HG03521 (cell line): ENCODE measurements around the gene NTRK3.

Experiments
- ATAC-seq: cut with Tn5 transposase; IDR thresholded peaks from one replicate; pipeline ENCODE4 v1.9.1; 2021; ENCODE audit warnings: mild to moderate bottlenecking, moderate library complexity; ENCODE audit not compliant: unreplicated experiment

Gene NTRK3

DNA sequence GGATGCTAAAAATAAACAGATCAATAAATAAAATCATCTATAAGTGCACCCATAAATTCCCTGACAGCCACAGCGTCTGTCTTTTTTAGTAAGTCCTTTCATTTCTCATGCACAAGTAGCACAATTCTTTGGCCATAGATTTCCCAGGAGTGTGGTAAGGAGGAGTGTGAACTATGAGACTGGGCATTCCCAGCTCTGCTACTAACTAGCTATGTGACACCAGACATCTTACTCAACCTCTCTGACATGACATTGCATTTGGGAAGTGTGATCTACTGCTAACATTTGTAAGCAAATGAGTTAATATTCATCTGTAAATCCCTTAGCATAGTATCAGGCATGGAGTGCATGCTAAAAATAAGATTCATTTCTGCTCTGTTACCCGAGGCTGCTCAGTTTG is 301.7 kb downstream of the NTRK3 start:
- no peak for ATAC-seq

DNA sequence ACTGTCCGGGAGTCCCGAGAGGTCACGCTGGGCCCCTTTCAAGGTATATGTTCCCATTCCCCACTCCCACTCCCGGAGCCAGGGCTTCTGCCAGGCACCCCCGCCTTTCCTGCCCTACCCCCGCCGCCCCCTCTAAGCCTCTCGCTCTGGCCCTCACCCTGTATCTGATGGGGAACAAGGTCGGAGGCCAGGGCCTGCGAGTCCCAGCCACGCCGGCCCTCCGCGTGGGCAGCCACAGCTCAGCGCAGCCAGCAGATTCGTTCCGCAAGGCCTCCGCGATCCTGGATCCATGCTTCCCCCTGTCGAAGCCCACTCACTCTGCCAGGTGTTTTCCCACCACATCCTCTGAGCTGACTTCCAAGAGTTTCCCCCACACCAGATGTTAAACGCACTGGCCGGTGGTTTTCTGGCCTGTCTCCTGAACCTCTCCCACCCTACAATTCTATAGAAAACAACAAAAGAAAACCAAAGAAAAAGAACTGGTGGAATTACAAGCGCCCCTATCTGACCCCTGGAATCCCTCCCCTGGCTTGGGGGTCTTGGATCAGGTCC is 303.7 kb downstream of the NTRK3 start:
- ATAC-seq, result no peak

DNA sequence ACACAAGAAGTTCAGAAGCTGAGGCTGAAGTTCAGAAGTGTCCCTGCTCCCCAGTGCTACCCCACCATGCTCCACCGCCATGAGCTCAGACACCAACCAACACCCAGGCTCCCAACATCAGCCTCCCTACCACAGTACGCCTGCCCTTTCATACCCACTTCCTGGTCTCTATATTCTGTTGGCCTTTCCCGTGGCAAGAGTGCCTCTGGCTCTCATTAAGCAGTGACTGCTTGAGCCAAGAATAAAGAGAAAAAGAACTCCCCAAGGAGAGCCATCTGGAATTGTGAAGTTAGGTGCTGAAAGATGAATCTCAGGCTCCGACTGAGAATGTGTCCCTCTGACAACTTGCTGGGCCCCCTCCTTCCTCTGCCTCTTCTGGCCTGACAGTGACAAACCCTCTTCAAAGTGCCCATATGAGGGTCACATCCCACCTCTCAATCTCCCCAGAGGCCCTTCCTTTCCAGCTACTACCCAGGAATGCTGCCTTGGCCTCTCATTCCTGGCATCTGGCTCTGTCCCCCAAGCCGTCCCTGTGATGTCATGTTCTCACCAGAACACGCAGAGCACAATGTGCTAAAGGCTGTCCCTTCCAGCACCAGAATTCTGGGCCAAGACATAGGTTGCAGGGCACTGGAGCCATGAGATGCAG is 306.8 kb downstream of the NTRK3 start:
- ATAC-seq, result no peak

DNA sequence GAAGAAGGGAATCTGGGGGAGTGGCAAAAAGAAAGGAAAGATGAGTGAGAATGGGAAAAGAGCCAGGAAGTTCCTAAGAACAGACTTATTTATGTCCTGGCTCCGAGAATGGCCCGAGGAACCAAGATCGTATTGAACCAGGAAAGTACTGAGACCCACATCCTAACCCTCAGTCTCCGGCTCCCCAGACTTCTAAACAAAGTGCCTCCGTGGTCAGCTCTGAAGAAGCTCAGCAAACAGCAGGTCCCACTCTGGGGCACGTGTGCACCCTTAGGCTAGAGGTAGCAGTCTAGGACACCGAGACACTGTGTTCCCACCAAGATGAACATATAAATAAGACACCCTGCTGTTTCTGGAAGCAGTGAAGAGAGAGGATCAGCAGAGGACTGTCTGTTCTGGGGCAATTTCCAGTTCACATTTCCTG is 307.4 kb downstream of the NTRK3 start:
- ATAC-seq, result no peak

DNA sequence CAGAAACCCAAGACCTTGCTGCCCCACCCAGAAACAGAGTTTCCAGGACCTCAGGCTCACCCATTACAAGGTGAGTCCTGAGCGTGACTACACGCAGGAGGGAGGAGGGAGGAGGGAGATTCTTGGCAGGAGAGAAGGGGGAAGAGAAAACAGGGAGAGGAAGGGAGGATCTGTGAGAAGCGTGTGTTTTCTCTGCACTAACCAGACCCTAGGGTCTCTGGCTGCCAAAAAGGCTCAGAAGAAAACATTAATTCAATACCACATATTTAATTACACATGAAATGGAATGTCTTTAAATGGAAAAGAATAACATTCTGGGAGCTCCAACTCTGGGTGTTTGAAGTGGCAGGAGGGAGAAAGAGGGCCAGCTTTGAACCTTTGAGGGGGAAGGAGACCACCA is 309.0 kb downstream of the NTRK3 start:
- ATAC-seq, result no peak

DNA sequence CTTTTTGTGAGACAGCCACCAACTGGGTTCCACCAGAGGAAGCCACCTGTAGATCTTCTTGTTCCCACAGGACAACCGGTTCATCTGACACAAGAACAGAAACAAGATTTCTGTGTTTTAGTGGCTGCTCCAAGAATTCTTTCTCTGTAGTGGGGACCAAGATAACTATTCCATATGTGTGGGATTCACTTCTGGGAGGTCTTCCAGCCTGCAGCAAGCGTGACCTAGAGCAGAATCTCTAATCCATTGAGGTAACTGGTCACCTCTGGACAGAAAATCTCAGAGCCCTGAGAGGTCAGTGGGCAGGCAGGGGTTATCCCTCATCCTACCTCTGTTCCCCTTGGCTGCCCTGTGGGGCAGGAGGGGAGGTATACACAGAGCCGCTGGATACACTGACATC is 311.3 kb downstream of the NTRK3 start:
- ATAC-seq, result no peak

DNA sequence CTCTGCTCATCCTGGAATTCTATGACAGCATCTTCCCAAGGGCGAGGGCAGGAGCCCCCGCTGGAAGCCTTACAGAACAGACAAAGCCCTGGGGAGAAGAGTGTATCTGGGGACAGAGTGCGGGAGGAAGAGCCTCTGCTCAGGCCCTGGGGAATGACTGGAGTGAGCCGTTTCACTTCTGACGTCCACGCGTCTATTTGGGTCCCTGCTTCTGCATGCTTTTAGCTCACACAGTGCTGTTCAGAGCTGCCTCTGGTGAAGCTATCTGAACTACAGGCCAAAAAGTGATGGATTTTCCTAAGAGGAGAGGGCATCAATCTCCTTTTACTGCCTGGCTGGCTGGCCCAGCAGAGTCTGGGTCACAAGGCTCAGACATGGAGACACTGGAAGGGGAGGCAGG is 311.8 kb downstream of the NTRK3 start:
- no peak for ATAC-seq

DNA sequence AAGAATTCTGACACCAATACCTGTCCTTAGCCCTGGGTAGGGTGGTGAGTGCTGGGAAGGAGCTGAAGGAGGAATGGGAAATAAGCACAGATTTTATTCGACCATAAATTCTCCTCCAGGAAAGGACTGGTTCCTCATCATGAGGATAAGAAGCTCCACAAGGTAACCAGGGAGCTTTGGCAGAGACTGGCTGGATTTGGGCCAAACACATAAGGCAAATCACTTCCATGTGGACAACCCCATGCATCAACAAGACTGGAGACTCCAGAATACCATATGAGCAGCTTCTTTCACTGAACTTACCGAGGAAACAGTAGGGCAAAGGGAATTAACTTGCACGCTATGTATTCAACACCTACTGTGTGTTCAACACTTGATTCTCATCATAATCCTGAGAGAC is 312.5 kb downstream of the NTRK3 start:
- no peak for ATAC-seq

DNA sequence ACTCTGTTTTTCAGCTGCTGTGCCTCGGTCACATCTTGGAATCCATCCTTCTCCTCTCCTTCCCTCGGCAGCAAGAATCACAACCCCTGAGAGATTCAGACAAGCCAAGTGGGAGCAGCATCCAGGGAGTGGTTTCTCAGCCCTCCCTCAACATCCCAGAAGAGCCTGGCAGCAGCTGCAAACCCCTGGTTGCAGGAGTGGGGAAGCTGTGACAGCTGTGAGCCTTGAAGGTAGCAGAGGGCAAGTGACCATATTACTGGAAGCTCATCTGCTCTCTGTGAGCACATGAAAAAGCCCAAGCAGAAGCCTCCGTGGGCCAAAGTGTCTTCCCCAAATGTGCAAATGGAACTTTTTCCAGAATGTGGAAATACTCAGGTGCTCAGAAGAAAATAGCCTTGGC is 312.9 kb downstream of the NTRK3 start:
- no peak for ATAC-seq

DNA sequence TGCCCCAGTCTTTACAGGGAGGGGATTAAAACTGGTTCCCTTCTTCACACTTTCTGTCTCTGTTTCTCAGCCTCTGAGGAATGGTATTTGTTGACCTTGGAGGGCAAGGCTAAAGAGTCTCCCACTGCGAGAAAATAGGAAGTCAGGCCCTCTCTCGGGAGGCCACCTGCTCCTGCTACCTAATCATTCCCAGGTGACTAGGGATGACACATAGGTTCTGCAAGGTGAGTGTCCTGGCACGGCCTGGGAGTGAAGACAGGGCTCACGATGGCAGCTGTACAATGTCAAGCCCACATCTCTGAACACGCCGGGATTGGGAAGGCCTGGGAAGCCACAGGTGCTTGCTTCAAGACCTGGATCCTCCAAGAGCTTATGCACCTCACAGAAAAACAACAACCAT is 314.2 kb downstream of the NTRK3 start:
- ATAC-seq, result no peak

DNA sequence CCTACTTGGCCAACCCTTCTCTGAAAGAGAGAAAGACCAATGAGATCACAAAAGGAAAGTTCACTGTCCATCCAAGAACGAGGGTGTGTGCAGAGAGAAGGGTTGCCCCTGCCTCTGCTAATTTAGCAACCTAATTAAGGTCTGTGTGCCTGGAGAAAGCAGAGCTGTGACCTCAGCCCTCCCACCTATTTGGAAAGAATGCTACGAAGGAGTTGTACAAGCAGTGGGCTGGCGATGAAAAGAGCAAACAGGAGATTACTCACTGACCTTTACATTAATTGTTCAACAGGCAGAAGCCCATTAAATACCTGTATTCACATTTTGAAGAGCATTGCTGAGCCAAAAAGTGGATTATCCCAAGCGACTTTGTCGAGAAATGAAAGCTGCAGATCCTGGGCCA is 314.9 kb downstream of the NTRK3 start:
- ATAC-seq, result no peak

DNA sequence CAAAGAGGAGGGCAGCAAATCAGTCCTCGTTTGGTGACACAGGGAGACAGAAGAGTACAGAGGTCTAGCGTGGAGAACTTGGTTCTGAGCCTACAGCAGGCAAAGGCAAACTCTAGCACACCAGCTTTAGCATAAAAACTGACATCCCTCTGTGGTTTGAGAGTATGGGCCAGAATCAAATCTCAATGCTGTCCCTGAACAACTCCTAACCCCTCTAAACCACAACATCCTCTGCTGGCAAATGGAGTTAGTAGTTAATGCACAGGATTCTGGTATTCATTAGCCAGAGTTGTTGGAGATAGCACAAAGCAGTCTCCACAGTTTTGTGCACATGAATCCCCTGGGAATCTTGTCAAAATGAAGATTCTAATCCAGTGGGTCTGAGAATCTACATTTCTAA is 315.8 kb downstream of the NTRK3 start:
- ATAC-seq, result no peak

DNA sequence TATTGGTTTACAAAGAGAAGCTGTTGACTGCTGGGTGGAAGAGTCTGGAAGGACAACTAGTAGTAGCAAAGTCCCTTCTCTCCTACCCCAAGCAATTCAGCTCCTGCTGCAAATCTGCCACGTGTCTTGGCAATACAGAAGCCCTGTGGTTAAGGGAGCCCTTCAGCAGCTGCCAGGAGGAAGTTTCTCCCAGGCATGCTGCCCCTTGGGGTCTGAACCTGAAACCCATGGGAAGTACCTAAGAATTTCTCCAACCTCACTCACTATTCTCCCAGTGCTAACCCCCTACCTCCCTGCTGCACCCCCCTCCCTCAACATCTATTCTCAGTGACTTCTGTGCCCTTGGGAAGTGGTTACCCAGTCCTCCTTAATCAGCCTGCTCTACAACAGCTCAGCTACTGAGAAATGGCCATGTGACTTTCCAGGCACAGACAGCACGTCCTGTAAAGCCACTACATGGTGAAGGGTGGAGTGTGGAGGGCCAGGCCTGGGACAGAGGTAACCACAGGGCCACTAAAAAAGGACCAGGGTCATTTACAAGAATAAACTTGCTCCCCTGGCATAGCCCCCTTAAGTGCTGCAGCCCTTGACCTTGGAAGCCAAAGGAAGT is 316.6 kb downstream of the NTRK3 start:
- ATAC-seq, result no peak

DNA sequence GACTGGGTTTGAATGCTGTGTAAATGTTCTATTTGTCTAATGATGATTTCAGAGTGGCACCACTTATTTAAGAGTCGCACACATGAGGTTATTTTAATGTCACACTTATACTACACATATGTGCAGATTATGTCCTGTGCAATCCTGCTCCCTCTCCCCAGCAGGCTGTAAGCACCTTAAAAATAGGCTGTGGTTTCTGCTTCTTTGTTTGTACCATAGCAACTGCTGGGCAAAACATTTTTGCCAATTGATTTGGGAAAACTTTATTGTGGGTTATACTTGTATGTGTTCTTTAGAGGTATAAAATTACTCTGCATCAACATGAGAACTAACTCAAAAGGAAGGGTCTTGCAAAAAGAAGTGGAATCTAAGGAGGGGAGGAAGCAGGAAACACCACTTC is 318.5 kb downstream of the NTRK3 start:
- no peak for ATAC-seq

DNA sequence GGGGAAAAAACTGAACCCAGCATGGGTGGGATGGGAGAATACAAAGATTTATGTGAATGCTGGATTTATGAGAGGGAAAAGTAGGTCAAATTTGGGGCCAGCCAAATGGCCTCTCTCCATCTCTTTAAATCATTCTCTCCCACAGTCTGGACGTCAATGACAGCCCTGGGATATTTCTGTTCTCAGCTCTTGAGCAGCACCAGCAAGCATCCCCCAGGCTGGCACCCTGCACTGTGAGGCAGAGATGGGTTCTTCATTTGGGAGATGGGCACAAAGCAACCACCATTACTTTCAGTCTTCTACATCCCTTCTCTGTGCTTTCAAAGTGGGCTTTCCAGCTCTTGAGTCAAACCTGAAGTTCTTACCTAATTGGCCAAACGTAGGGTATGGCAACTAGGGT is 321.0 kb downstream of the NTRK3 start:
- ATAC-seq, result no peak

DNA sequence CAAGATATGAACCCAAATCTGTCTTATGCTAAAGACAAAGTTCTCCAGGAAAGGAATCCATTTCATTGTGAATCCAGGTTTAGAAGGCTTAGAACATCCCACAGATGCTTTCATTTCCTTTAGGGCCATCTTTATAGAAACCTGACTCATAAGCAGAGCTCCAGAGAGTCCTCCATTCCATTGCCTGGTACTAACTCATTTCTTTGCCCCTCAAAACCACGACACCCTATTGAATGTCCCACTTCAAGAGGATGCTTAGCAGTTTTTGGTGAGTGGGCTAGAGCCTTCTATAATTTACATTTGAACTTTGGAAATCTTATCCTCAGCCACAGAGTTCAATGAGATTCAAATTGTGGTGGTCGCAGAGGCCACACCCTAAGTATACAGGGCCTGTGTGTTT is 325.0 kb downstream of the NTRK3 start:
- ATAC-seq, result no peak

DNA sequence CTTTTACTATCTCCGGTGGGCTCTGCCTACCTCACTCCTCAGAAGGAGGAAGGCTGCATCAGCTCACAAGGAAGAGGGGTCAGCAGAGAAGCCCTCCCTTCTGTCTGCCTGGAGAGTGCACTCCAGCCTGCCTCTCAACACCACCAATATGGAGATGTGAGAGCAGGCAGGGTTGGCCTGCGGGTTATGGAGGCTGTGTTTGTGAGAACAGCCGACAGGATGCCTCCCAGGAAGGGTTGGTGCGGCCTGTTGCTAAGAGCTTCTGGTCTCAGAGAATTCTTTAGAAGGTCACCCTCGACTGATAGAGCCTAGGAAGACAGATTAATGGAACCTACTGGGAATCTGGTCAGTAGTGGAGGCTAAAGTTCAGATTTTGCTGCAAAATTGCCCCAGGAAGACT is 326.1 kb downstream of the NTRK3 start:
- no peak for ATAC-seq

DNA sequence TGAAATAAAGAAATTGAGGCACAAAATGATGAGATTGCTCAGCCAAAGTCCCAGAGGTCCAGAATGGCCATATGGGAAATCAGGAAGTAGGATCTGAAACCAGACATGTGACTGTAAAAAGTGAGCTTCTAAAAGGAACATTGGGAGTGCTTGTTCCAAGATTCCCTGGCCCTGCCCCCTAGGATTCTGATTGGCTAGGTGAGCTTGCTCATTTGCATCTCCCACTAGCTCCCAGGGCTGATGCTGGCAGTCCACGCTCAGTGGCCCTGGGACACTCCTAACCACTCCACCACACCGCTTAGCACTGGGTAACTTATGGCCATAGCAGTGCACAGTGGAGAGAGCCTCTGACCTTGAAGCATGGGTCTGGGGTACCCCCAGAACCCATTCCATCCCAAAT is 326.7 kb downstream of the NTRK3 start:
- ATAC-seq, result no peak

DNA sequence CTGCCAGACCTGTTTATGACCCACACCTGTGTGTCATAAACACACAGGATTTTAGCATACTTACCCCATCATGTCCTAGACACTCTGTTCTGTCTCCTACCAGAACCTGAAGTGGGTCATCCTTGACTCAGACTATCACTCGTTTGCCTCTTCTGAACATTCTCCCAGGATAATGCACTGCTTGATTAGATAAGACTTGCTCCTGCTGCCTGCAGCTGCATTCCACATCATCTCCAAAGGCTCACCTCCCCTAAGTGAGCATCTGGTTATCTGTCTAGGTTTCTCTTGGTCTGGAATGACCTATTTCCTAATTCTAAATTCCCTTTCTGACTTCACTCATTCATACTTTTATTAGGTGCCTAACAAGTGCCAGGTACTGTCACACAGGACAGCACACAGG is 332.1 kb downstream of the NTRK3 start:
- no peak for ATAC-seq

DNA sequence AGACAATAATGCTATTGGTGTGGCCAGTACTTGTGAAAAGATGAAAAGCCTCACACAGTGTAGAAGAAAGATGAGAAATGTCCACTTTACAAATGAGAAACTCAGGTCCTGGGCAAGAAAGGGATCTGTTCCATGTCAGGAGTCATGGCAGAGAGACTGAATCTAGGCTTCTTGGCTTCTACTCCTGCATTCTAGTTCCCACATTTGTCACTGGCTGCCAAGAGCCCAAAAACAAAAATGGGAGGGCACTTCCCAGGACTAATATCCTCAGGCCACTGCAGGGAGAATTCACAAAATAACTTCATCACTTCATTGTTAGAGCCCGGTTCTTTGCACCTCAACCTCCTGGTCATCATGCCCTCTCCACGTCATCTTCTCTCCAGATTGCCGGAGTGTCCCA is 337.5 kb downstream of the NTRK3 start:
- no peak for ATAC-seq

DNA sequence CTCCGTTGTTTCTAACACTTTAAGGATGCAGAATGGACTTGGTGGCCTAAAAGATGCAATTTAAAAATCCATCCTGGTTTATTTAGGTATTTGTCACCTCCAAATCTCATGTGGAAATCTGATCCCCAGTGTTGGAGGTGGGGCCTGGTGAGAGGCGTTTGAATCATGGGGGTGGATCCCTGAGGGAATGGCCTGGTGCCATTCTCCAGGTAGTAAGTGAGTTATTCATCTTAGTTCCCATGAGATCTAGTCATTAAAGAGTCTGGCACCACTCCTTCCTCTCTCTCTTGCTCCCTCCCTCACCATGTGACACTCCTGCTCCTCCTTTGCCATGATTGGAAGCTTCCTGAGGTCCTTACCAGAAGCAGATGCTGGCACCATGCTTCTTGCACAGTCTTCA is 339.1 kb downstream of the NTRK3 start:
- ATAC-seq, result no peak

DNA sequence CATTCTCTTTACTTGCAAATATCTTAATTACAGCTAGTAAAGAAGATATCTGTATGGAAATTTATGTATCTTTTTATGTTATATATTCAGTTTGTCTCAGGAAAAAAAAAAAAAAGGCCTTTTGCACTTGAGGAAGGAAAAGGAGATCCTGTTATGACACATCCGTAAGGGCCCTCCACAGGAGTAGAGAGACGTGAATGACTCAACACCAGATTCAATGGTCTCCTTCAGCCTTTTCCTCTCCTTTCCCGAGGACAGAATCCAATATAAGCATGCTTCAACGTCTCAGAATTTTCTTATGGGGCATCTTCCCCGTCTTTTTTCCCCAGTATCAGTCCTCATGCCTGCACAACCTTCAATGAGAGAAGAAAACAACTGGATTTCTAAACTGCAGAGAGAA is 340.3 kb downstream of the NTRK3 start:
- ATAC-seq, result no peak

DNA sequence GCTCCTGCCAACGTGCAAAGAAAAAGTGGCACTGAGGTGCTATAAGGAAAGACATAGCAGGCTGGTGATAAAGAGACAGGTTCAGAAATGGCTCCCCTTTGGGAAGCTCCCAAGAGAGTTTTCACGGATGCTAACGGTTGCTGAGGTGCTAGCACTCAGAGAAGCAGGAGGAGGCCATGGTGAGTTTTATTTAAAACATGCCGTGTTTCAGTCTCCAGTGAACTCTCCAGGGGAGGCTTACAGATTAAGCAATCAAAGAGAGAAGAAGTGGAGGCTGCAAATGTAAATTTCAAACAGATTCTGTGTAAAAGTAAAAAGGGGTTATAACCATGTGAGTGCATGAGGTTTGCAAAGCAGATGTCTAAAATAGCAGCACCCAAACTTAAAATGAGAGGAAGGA is 346.2 kb downstream of the NTRK3 start:
- no peak for ATAC-seq
